22Rv1 (cell line): ENCODE measurements around the gene BST1.

Experiments used
- H3K27ac ChIP-seq: fragments of 450-650 bp; 2 replicates; pipeline ENCODE4 v1.5.1; 2017
- CTCF ChIP-seq: fragments of 450-650 bp; IDR thresholded peaks from 2 replicates; pipeline ENCODE4 v1.5.1; 2017; ENCODE audit warnings: mild to moderate bottlenecking
- ZFX ChIP-seq: fragments of 450-650 bp; IDR thresholded peaks from 2 replicates; pipeline ENCODE4 v1.6.1; 2017; ENCODE audit warnings: antibody characterized with exemption, borderline replicate concordance

BST1 gene

DNA sequence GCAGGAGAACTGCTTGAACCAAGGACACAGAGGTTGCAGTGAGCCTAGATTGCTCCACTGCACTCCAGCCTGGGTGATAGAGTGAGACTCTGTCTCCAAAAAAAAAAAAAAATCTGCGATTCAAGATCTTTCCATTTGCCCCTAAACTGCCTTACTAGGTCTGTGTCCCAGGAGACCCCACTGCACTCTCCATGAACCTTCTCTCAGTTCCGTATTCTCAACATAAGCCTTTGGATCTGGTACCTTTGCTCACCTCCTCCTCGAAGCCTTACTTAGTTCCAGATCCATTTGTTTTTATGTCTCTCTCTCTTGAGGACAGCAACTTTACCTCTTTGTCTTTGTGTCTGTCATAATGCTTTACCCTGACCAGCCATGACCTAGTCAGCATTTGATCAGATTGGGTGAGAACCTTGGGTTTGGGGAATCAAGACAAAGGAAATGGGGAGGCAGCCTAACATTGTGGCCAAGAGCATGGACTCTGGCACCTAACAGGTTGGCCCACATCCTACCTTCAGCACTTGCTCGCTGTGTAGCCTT is 33.7 kb downstream of the BST1 start:
- H3K27ac ChIP-seq, result no peak overlapping the region
- TF ChIP-seq CTCF, result no peak
- no peak for TF ChIP-seq ZFX

DNA sequence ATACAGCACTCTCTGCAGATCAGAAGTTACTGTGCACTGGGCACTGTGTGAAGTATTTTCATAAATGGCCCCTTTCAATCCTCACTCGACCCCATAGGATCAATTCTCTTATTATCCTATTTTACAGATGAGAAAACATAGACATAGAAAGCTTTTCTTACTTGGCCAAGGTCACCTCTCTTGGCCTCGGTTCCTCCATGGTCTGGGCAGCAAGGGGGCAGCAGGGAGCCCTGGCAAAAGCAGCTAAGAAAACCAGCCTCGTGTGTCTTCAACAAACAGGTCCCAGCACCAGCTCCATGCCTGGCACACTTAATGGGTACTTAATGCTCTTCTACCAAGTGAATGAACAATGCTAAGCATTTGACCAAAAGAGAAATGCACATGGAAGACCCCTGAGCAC is 34.4 kb downstream of the BST1 start:
- no peak overlapping the region for H3K27ac ChIP-seq
- TF ChIP-seq CTCF, result peak; percentile 30
- TF ChIP-seq ZFX, result no peak

GRCh38 chr4:15738877-15739276 is 36.0 kb downstream of the BST1 start:
- H3K27ac ChIP-seq, result no peak overlapping the region
- TF ChIP-seq ZFX (no peak), CTCF (no peak)

DNA sequence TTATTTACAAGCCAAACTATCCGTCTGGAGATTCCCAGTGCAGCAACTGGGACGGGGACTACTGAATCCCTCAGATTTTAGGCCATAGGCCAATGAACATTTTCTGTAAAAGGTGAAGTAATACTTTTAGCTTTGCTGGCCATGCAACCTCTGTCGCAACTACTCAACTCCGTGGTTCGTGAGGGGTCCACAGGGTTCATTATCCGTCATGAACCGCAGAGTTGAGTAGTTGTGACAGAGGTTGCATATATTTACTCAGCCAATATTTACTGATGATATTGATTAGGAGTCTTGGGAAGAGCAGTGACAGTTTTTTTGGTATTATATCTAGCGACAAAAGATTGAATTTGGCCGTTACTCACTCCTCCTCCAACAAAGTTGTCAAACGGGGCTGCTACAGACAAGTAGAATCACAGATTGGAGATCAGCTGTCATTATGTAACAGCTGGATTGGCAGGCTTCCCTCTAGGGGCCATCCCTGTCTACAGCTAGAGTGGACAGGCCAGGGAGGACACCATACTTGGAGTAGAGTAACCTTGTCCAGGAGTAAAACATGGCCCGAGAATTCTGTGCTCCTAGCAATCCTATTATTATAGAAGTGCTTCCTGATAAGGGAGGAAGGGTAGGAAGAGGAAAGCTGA is 38.0 kb downstream of the BST1 start:
- H3K27ac ChIP-seq, result no peak overlapping the region
- TF ChIP-seq ZFX (no peak), CTCF (no peak)

DNA sequence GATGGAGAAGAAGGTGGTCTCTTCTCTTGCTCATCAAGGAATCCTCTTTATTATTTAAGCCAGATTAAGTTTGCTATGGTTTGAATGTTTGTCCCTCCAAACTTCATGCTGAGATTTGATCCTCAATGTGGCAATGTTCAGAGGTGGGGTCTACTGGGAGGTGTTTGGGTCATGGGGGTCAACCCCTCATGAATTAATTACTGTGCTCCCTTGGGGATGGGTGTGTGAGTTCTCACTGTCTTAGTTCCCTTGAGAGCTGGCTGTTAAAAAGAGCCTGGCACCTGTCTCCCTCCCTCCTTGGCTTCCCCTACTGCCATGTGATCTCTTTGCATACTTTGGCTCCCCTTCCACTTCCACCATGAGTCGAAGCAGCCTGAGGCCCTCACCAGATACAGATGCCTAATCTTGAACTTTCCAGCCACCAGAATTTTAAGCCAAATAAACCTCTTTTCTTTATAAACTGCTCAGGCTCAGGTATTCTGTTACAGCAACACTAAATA is 39.3 kb downstream of the BST1 start:
- no peak for TF ChIP-seq CTCF
- TF ChIP-seq ZFX, result no peak
- H3K27ac ChIP-seq, result no peak overlapping the region

DNA sequence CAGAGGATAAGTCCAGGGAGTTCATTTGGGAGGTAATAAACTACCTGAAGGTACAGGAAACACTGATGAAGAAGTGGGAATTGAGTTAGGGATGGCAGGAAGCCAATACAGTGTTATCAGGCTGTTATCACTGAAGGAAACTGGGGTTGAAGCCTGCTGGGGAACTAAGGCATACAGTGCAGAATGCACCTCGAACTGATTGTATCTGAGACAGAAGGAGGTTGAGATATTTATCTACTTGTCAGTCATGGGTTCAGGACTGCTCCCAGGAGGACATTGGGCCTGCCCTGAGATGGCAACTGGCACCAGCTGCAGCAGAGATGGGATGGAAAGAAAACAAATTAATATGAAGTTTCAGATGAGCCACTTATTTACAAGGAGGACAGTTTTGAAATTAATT is 39.8 kb downstream of the BST1 start:
- TF ChIP-seq CTCF (no peak), ZFX (no peak)

DNA sequence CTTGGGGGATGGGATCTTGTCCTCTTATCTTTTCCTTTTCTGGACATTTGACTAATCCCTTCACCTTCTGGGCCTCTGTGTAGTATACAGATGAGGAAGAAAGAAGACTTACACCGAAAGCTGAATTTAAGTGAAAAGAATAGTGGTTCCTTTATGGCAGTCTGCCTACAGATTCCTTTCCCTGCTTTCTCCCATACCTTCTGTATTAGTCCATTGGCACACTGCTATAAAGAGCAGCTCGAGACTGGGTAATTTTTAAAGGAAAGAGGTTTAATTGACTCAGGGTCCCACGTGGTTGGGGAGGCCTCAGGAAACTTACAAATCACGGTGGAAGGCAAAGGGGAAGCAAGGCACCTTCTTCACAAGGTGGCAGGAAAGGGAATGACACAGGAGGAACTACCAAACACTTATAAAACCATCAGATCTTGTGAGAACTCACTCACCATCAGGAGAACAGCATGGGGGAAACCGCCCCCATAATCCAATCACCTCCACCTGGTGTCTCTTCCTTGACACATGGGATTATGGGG is 41.2 kb downstream of the BST1 start:
- no peak overlapping the region for H3K27ac ChIP-seq
- TF ChIP-seq CTCF (no peak), ZFX (no peak)

More for the DNA sequence above, 39.8 kb downstream of the BST1 start:
- H3K27ac ChIP-seq, result no peak overlapping the region
